Activated CD8-positive, alpha-beta memory T cell treated with anti-CD3 and anti-CD28 coated beads, Interleukin-2, amount 10 ng/mL, durations not matched to agents 7 days and 5 days (primary cell): Measurements from ENCODE around the gene AGMO. TPM values are rescaled to one million over a fixed set of nuclear protein-coding genes. Genes with fewer than 3 reads are reported as not detected.

Source experiments
- ATAC-seq: fragments of 150-1000 bp; cut with Tn5 transposase; one replicate; pipeline ENCODE4 v1.10.0; 2021; ENCODE audit warnings: moderate library complexity
- CTCF ChIA-PET: fragments of 350-600 bp; sonication (Branson Sonifier 250); formaldehyde crosslinking; loops from one replicate; lab custom pipeline; 2021; ENCODE audit warnings: antibody characterized with exemption; lab: Charles Lee
- DNase-seq: peaks from one replicate; pipeline ENCODE4 v3.0.0-alpha.2; 2020
- H3K27ac Mint-ChIP-seq: one replicate; pipeline ENCODE4 v1.8.0; 2021; ENCODE audit warnings: mild to moderate bottlenecking, mixed read lengths
- H3K27me3 Mint-ChIP-seq: one replicate; pipeline ENCODE4 v1.8.0; 2021; ENCODE audit warnings: mixed read lengths
- H3K36me3 Mint-ChIP-seq: one replicate; pipeline ENCODE4 v1.8.0; 2021; ENCODE audit warnings: mild to moderate bottlenecking, mixed read lengths
- H3K4me1 Mint-ChIP-seq: one replicate; pipeline ENCODE4 v1.8.0; 2021; ENCODE audit warnings: mixed read lengths
- H3K4me3 Mint-ChIP-seq: one replicate; pipeline ENCODE4 v1.8.0; 2021; ENCODE audit warnings: mild to moderate bottlenecking, moderate library complexity, mixed read lengths
- H3K9me3 Mint-ChIP-seq: one replicate; pipeline ENCODE4 v1.8.0; 2022; ENCODE audit warnings: low read depth, mixed read lengths
- total RNA-seq, 2 experiments: library from RNA; stranded (reverse); gene quantifications; one replicate each; pipeline ENCODE4 v1.2.3, GENCODE V29; 2021

Gene AGMO
- not detected for total RNA-seq

DNA sequence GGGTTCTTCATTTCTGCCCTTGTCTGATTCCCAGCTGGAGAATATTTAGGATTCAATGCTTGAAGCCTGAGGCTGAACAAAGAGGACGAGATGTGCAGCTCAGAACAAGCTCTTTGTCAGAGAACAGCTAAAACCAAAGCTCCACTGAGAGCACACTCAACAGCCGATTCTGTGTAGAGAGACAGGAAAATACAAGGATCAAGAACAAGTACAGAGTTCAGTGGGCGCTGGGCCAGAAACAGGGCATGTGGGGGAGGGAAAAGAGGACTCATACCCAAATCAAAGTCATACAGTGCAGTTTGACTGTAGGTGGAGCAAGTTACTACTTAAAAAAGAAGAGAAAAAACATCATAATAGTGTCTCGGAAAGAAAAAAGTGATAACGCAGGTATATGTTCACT lies at the start of gene AGMO:
Gene AGMO (minus strand): TSS at position 181 of the 400 bp plus-strand sequence.
- no peak within 1 kb of the TSS for H3K4me3 Mint-ChIP-seq
- no peaks in the 10 kb centered on the region for H3K9me3 Mint-ChIP-seq
- no peak for ATAC-seq
- DNase-seq, result no peak
- H3K36me3 Mint-ChIP-seq, result no peaks in the 10 kb centered on the region
- H3K4me1 Mint-ChIP-seq, result no peaks in the 10 kb centered on the region
- CTCF ChIA-PET, result no interaction called here
- H3K27me3 Mint-ChIP-seq, result no peaks in the 10 kb centered on the region
- no peak within 1 kb of the TSS for H3K27ac Mint-ChIP-seq

DNA sequence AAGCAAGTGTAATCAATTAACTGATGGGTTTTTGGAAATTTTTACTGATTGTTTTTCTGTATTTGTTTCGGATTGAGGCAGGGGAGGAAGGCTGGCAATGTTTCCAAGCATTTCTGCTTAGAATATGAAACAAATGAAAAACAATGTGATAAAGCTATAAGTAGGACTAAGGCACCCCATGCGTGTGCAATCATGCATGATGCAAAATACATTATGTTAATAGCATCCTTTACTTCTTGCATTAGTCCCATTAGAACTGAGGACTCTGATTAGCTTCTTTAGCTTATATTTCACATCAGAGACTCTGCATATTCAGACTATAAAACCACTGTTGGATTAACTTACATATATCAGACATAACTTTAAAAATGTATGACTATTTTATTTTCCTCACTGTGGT lies 48.7 kb upstream of the AGMO start:
- CTCF ChIA-PET, result no interaction called here
- Mint-ChIP-seq H3K36me3 (no peaks in the 10 kb centered on the region), H3K4me3 (no peak overlapping the region), H3K9me3 (peaks cover 2% of the 10 kb centered on the region), H3K27ac (no peak overlapping the region), H3K4me1 (no peaks in the 10 kb centered on the region), H3K27me3 (no peaks in the 10 kb centered on the region)
- DNase-seq, result no peak
- ATAC-seq, result no peak

DNA sequence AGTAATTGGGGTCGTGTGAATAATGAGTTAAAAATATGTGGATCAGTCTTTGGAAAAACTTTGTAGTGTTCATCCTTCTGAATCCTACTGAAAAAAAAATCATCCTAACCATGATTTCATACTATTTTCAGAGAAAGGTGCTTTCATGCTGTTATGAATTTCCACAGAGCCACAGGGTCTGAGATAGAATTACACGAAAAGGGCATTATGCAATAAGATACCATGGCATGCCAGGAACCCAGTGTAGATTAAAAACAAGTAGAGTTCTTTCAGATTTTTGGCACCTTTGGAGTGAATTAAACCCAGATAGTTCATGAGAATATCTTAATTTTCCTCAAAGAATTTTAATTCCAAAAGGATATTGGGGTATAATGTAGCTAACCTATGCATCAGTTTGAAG lies 47.5 kb upstream of the AGMO start:
- Mint-ChIP-seq H3K27me3 (no peaks in the 10 kb centered on the region), H3K9me3 (peaks cover 2% of the 10 kb centered on the region), H3K4me3 (no peak overlapping the region), H3K36me3 (no peaks in the 10 kb centered on the region), H3K4me1 (no peaks in the 10 kb centered on the region), H3K27ac (no peak overlapping the region)
- ATAC-seq (no peak), DNase-seq (no peak)
- CTCF ChIA-PET, result no interaction called here

DNA sequence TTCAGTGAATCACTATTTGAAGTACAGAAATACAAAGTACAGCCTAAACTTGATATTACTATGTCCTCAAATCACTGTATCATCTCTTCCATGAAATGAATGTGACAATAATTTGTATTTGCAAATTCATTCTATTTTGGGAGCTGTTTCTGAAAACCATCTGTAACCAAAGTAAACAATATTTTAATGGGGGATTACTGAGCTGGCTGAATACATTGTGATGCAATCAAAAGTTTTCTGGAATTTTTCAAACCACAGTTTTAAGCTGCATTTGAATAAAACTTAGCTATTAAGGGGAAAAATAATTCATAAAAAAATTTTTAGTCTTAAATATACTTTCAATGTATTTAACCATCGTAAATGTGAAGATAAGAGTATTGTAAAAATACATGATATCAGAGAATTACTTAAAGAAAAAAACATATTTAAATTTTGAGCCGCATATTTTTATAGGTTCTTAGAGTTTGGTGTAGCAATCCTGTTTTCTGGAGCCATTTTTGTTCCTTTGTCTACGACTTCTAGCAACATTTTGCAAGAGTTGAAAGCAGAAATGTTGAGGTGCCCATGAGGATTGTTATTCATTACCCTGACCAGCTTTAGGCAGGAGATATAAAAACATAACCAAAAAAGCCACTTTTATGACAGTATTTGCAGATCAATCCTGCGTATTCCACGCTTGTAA lies 45.9 kb upstream of the AGMO start:
- CTCF ChIA-PET, result no interaction called here
- peaks cover 2% of the 10 kb centered on the region for H3K9me3 Mint-ChIP-seq
- no peaks in the 10 kb centered on the region for H3K27me3 Mint-ChIP-seq
- no peak overlapping the region for H3K27ac Mint-ChIP-seq
- H3K4me1 Mint-ChIP-seq, result no peaks in the 10 kb centered on the region
- DNase-seq, result no peak
- no peak for ATAC-seq
- no peak overlapping the region for H3K4me3 Mint-ChIP-seq
- H3K36me3 Mint-ChIP-seq, result no peaks in the 10 kb centered on the region

GRCh38 chr7:15606561-15606960 lies 44.7 kb upstream of the AGMO start:
- no peak overlapping the region for H3K4me3 Mint-ChIP-seq
- peaks cover 2% of the 10 kb centered on the region for H3K9me3 Mint-ChIP-seq
- ATAC-seq (no peak), DNase-seq (no peak)
- no peaks in the 10 kb centered on the region for H3K4me1 Mint-ChIP-seq
- CTCF ChIA-PET, result no interaction called here
- H3K27me3 Mint-ChIP-seq, result no peaks in the 10 kb centered on the region
- H3K27ac Mint-ChIP-seq, result no peak overlapping the region
- no peaks in the 10 kb centered on the region for H3K36me3 Mint-ChIP-seq

GRCh38 chr7:15604166-15604565 lies 42.4 kb upstream of the AGMO start:
- no peak overlapping the region for H3K27ac Mint-ChIP-seq
- no peak overlapping the region for H3K4me3 Mint-ChIP-seq
- CTCF ChIA-PET, result no interaction called here
- H3K36me3 Mint-ChIP-seq, result no peaks in the 10 kb centered on the region
- H3K9me3 Mint-ChIP-seq, result peaks cover 2% of the 10 kb centered on the region
- ATAC-seq, result no peak
- DNase-seq, result no peak
- no peaks in the 10 kb centered on the region for H3K4me1 Mint-ChIP-seq
- no peaks in the 10 kb centered on the region for H3K27me3 Mint-ChIP-seq

GRCh38 chr7:15603124-15603523 lies 41.3 kb upstream of the AGMO start:
- Mint-ChIP-seq H3K27ac (no peak overlapping the region), H3K36me3 (no peaks in the 10 kb centered on the region), H3K9me3 (peaks cover 2% of the 10 kb centered on the region), H3K4me1 (no peaks in the 10 kb centered on the region), H3K4me3 (no peak overlapping the region), H3K27me3 (no peaks in the 10 kb centered on the region)
- no peak for ATAC-seq
- CTCF ChIA-PET, result no interaction called here
- DNase-seq, result no peak

DNA sequence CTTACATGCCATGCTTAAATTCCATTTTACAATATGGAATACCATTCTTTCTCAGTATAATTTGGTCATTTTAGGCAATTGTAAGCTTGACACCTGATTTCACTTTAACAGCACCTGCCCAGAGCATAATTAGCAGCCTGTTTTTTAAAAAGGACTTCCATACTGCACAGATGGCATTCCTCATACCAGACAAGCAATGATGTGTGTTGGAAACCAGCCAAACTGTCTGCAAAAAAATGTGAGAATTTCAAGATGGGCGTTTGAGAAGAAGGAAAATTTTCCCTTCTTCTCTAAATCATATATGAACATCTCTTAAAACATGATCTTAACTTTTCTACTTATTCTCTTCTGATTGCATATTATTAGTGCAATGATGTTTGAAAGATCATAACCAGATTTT lies 40.4 kb upstream of the AGMO start:
- H3K4me1 Mint-ChIP-seq, result no peaks in the 10 kb centered on the region
- H3K27me3 Mint-ChIP-seq, result no peaks in the 10 kb centered on the region
- no peaks in the 10 kb centered on the region for H3K36me3 Mint-ChIP-seq
- no peak overlapping the region for H3K27ac Mint-ChIP-seq
- DNase-seq (no peak), ATAC-seq (no peak)
- H3K9me3 Mint-ChIP-seq, result peaks cover 2% of the 10 kb centered on the region
- no peak overlapping the region for H3K4me3 Mint-ChIP-seq
- CTCF ChIA-PET, result no interaction called here

- Mint-ChIP-seq H3K36me3 (no peaks in the 10 kb centered on the region), H3K4me3 (no peak overlapping the region), H3K4me1 (no peaks in the 10 kb centered on the region), H3K27ac (no peak overlapping the region), H3K27me3 (no peaks in the 10 kb centered on the region), H3K9me3 (peaks cover 2% of the 10 kb centered on the region)
- ATAC-seq, result no peak
- no peak for DNase-seq
- CTCF ChIA-PET, result no interaction called here
Observed at GRCh38 chr7:15601175-15601574, 39.4 kb upstream of the AGMO start.

GRCh38 chr7:15600298-15600697 lies 38.5 kb upstream of the AGMO start:
- Mint-ChIP-seq H3K4me3 (no peak overlapping the region), H3K36me3 (no peaks in the 10 kb centered on the region), H3K9me3 (peaks cover 2% of the 10 kb centered on the region), H3K27me3 (no peaks in the 10 kb centered on the region), H3K27ac (no peak overlapping the region), H3K4me1 (no peaks in the 10 kb centered on the region)
- CTCF ChIA-PET, result no interaction called here
- no peak for DNase-seq
- no peak for ATAC-seq

- Mint-ChIP-seq H3K4me1 (no peaks in the 10 kb centered on the region), H3K27ac (no peak overlapping the region), H3K27me3 (no peaks in the 10 kb centered on the region), H3K36me3 (no peaks in the 10 kb centered on the region), H3K9me3 (no peaks in the 10 kb centered on the region), H3K4me3 (no peak overlapping the region)
- CTCF ChIA-PET, result no interaction called here
- DNase-seq (no peak), ATAC-seq (no peak)
Observed at GRCh38 chr7:15594461-15594860, 32.6 kb upstream of the AGMO start.

- Mint-ChIP-seq H3K9me3 (no peaks in the 10 kb centered on the region), H3K27me3 (no peaks in the 10 kb centered on the region), H3K4me3 (no peak overlapping the region), H3K4me1 (no peaks in the 10 kb centered on the region), H3K27ac (no peak overlapping the region), H3K36me3 (no peaks in the 10 kb centered on the region)
- no peak for DNase-seq
- ATAC-seq, result no peak
- CTCF ChIA-PET, result no interaction called here
Observed at GRCh38 chr7:15593382-15593781, 31.6 kb upstream of the AGMO start.

DNA sequence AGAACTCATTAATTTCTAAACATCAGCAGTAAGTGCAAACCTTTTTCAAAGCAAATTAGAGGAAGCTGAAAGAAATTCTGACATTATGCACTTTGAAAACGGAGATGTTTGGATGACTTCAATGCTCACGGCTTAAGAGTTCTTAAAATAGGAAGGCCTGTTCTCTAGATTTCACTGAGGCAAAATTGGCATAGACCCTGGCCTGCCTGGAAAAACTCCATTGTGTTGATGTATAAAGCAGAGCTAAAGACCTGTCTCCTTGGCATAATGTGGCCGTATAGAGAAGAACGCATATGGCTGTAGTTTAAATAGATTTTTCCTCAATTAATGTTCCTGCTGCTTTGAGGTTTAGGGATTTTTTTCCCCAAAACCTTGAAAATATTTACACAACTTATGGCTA lies 24.5 kb upstream of the AGMO start:
- Mint-ChIP-seq H3K4me3 (no peak overlapping the region), H3K36me3 (no peaks in the 10 kb centered on the region), H3K4me1 (no peaks in the 10 kb centered on the region), H3K27ac (no peak overlapping the region), H3K27me3 (no peaks in the 10 kb centered on the region), H3K9me3 (peaks cover 2% of the 10 kb centered on the region)
- CTCF ChIA-PET, result no interaction called here
- DNase-seq (no peak), ATAC-seq (no peak)

DNA sequence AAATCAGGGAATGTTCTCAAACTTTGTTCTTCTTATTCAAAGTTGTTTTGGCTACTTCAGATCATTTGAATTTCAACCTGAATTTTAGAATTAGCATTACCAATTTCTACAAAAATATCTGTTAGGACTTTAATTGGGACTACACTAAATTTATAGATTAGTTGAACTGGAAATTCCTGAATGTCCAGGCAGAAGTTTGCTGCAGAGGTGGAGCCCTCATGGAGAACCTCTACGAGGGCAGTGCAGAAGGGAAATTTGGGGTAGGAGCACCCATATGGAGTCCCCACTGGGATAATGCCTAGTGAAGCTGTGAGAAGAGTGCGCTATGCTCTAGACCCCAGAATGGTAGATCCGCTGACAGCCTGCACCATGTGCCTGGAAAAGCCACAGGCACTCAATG lies 22.8 kb upstream of the AGMO start:
- Mint-ChIP-seq H3K36me3 (no peaks in the 10 kb centered on the region), H3K4me3 (no peak overlapping the region), H3K27ac (no peak overlapping the region), H3K4me1 (no peaks in the 10 kb centered on the region), H3K9me3 (peaks cover 2% of the 10 kb centered on the region), H3K27me3 (no peaks in the 10 kb centered on the region)
- ATAC-seq, result no peak
- DNase-seq, result no peak
- CTCF ChIA-PET, result no interaction called here

DNA sequence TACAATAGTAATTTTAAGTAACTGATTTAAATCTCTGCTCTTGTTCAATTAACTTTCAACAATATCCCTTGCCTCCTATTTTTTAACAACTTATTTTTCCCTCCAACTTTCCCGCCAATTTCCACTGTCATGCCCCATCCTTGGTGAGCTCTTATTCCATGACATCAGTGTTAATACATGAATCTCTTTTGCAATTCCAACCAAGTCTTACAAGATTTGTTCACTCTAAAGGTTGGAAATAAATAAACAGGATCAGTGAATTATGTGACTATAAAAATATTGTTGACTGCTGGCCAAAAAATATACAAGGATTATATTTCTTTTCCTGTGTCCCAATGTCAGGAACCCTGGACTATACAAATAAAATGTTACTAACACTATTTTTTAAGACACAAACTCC lies 21.0 kb upstream of the AGMO start:
- no peaks in the 10 kb centered on the region for H3K27me3 Mint-ChIP-seq

More for the DNA sequence above, 21.0 kb upstream of the AGMO start:
- Mint-ChIP-seq H3K4me3 (no peak overlapping the region), H3K36me3 (no peaks in the 10 kb centered on the region), H3K27ac (no peak overlapping the region), H3K9me3 (peaks cover 2% of the 10 kb centered on the region), H3K4me1 (no peaks in the 10 kb centered on the region)
- no peak for DNase-seq
- CTCF ChIA-PET, result no interaction called here
- no peak for ATAC-seq
